Upper lobe of left lung (tissue), 4 donors: Measurements from ENCODE around the gene RGP1.

ENCODE experiments used
- CTCF ChIP-seq, 6 experiments: fragments of 450-650 bp in 4 of 6; fragments of 200-600 bp in 2 of 6; sonication (generic) in 2 of 6; IDR thresholded peaks; one replicate each; pipeline ENCODE4 v1.5.1; 2016 to 2019; ENCODE audit warnings: antibody characterized with exemption in 6 of 6
- POLR2A ChIP-seq, 4 donors: fragments of 450-650 bp; IDR thresholded peaks; one replicate each; pipeline ENCODE4 v1.5.1; 2016 to 2017; ENCODE audit warnings: antibody characterized with exemption in 4 of 4, mild to moderate bottlenecking in 2 of 4
- POLR2AphosphoS5 ChIP-seq, 2 donors: sonication (generic); formaldehyde crosslinking; IDR thresholded peaks; one replicate each; pipeline ENCODE4 v1.5.1; 2017; ENCODE audit warnings: antibody characterized with exemption in 2 of 2

- TF ChIP-seq CTCF (IDR thresholded peaks at IDR 0.05) (no peak), POLR2AphosphoS5 (IDR thresholded peaks at IDR 0.05) (no peak), POLR2A (IDR thresholded peaks at IDR 0.05) (no peak)
These were observed 49.1 kb upstream of the RGP1 start for GRCh38 chr9:35700031-35700430.
